Smooth muscle cell of the brain vasculature (primary cell): Measurements from ENCODE around the gene IRF8.
A peak's percentile ranks its signal among the peaks of the same experiment; 100 is the strongest.
"Not testable (repeated sequence)": the region's sequence is repeated elsewhere in the genome, so short reads cannot be mapped to it uniquely, and the experiment has no call there.

Source experiments
- DNase-seq: peaks from one replicate; pipeline ENCODE4 v3.0.0-alpha.2; 2012; ENCODE audit warnings: low read depth, low spot score

Gene IRF8

DNA sequence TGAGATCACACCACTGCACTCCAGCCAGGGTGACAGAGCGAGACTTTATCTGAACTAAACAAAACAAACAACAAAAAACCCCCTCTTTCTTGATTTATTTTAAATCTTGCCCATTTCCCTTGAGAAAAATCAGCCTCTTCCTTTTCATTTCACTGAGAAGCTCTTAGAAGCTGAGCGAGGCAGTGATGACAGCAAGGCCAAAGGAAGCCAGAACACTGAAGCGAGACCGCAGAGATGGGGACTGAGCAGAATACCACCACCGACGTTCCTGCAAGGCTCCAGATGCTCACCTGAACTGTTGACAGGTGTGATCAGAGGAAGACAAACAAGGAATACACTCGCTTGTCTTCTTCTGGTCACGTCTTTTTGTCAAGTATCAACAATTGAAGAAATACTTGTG is 30.5 kb upstream of the IRF8 start:
- no peak for DNase-seq

DNA sequence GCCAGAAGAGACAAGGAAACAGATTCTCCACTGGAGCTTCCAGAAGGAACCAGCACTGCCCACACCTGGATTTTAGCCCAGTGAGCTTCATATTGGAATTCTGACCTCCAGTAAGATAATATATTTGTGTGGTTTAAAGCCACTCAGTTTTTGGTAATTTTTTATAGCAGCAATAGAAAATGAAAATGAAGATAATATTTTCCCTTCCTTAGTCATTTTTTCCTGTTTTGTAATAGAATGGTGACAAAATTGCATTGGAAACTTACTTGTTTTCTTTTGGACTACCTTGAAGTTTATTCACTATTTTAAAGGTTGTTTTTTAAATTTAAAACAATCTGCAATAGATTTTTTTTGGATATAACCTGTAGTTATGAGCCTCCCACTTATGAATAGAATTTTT is 29.8 kb upstream of the IRF8 start:
- no peak for DNase-seq

DNA sequence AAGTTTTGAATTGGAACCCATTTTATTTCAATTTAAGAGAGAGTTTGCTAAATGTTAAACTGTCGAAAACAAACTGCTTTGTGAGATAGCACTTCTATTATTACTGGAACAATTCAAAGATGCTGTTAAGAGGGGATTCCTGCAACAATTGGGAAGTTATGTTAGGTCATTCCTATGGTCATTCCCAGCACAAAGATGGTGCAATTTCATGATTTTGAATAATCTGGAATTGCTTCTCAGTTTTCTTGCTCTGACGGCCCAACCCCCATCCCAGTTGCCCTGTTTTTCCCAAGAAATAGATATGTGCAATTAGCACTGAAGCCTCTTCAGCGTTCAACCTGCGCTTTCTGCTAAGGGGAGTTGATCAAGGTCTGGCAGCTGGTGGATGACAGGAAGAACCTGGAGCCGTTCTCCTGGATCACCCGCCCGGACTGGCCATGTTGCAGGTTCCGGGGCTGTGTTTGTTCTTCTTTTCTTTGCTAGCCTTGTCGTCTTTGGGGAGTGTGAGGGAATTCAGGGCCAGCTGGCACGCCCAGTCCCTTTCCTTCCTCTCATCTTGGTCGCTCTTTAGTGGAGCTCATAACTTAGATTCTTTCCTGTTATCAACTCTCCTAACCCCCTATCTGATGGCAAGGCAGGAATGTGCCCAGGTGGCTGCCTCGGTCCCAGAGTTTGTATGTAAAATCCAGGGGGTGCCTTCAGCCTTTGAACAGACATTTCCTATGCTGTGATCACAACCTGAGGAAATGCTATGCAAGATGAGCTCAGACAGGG is 29.0 kb upstream of the IRF8 start:
- no peak for DNase-seq

DNA sequence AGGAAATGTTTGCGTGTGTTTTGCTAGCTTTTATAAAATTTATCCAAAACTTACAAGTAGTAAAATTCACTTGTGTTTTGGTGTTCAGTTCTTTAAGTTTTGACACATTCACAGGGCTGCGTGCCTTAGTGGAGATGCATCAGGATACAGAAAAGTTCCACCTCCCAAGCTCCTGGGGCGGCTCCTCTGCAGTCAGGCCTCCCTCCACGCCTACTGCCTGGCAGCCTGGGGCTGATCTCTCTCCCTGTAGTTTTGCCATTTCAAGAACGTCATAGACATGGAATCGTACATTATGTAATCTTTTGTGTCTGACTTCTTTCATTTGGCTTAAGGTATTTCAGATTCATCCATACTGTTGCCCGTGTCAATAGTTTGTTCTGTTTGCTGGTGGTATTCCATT is 27.2 kb upstream of the IRF8 start:
- DNase-seq: no peak

- no peak for DNase-seq
Measured at GRCh38 chr16:85872734-85873133, 26.2 kb upstream of the IRF8 start.

- DNase-seq: no peak
Measured at GRCh38 chr16:85873153-85873552, 25.8 kb upstream of the IRF8 start.

DNA sequence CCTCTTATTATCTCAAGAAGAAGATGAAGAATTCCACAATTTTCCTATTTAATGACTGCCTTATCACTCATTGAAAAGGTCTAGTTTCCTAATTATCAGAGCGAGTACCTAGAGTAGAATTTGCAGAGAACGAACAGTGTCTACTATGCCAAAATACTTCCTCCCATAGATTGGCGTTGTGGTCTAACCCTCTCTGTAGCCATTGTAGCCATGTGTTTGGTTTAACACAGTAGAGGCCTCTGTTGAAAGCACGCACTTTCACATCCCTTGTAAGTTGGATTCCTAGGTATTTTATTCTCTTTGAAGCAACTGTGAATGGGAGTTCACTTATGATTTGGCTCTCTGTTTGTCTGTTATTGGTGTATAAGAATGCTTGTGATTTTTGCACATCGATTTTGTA is 24.9 kb upstream of the IRF8 start:
- DNase-seq: not testable (repeated sequence)

- no peak for DNase-seq
Measured at GRCh38 chr16:85878407-85878806, 20.6 kb upstream of the IRF8 start.

GRCh38 chr16:85878875-85879274 is 20.1 kb upstream of the IRF8 start:
- peak; percentile 17 for DNase-seq

GRCh38 chr16:85879549-85879948 is 19.4 kb upstream of the IRF8 start:
- no peak for DNase-seq

GRCh38 chr16:85879975-85880831 is 18.8 kb upstream of the IRF8 start:
- DNase-seq: no peak

DNA sequence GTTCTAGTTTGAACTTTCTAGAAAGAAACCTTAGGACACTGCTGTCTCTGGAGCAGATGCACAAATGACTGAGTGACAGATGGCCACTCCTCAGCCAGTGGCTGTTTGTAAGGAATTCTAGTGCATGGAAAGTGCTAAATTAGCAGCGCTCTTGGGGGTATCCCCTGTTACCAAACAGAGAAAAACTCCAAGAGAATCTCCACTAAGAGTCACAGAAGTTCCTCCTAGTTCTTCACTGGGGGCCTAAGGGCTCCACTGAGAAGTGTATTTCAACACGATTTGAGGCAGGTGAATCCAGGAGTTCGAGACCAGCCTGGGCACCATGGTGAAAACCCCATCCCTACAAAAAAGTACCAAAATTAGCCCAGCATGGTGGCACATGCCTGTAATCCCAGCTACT is 18.1 kb upstream of the IRF8 start:
- DNase-seq: no peak

GRCh38 chr16:85881436-85881835 is 17.5 kb upstream of the IRF8 start:
- DNase-seq: no peak

- no peak for DNase-seq
Measured at GRCh38 chr16:85882181-85882810, 16.7 kb upstream of the IRF8 start.

- DNase-seq: no peak
Measured at GRCh38 chr16:85883813-85884212, 15.1 kb upstream of the IRF8 start.

- no peak for DNase-seq
Measured at GRCh38 chr16:85884808-85885463, 14.0 kb upstream of the IRF8 start.

- DNase-seq: no peak
Measured at GRCh38 chr16:85885537-85885936, 13.4 kb upstream of the IRF8 start.

DNA sequence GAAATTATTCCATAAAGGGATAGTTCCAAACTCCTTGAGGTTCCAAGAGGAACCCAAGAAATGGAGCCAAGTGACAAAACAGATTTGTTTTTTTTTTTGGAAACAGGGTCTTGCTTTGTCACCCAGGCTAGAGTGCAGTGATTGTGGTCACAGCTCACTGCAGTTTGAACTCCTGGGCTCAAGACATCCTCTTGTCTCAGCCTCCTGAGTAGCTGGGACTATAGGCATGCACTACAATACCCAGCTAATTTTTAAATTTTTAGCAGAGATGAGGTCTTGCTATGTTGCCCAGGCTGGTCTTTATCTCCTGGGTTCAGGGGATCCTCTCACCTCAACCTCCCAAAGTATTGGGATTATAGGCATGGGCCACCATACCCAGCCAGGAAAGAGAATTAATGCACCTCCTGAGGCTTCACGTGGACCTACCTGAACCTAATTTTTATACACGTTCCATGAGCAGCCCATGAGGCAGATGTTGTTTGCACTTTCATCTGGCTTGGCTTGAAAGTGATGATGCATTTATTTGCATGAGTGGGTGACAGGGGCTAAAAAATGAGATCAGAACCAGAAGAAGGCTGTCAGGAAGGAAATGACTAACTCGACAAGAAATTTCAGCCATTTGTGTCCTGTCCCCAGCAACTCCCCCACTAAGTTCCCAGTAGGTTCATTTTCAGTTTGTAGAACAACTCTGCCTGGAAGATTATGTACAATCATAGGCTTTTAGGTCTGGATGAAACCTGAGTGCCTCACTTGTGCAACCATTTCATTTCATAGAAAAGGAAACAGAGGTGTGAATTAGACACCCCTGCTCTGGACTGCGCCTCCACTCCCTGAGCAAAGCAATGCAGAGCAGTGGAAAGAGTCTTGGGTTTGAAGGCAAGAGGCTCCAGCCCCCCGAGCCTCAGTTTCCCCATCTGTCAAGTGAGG is 10.3 kb upstream of the IRF8 start:
- DNase-seq: no peak

DNA sequence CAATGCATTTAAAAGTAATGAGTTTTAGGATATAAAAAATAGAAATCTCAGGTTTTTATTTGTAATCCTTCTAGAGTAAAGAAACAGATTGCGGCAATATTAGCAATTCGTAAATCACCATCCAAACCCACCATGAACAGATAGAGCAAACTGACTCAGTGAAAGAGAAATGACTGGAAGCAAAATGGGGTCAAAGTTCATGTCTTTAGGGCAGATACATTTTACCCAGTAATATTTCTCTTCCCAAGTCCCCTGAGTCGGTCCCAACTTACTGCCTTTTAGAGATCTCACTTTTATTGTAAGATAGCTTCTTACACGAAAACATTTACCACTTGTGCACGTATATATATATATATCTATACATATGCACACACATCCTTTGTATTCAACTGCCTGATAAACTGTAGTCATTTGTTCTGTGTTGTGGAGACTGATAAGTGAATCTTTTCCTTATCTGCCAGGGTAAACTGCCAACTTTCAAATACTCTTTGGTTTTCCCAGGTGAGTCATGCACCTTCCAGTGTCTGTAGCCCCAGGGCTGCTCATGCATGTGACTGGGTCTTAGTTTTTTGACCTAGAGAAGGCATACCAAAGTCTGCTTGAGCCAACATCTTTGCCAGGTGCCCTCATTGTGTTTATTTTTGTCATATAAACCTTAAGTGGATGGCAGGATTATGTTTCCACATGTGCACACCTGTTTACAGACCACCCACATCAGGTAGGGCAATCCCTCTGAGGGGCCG is 7.8 kb upstream of the IRF8 start:
- no peak for DNase-seq

DNA sequence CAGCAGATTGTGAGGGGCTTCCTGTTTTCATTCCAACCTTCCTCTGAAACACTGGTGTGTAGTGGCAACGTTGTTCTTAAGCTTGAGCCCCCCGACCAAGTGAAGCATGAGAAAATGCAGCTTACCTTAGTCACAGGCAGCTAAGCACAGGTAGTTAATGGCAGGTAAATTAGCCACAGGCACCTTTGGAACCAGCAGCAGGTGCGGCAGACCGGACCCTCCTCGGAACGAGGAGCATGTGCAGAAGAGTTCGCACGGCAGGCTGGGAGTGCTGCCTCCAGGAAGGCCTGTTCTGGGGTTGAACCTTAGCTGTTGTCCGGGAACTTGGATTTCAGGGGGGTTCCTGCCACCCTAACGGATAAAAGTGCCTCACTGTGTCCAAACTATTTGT is 7.2 kb upstream of the IRF8 start:
- no peak for DNase-seq
